Keratinocyte (primary cell): ENCODE measurements around the gene GRIN2D. TPM values are rescaled to one million over a fixed set of nuclear protein-coding genes. Genes with fewer than 3 reads are reported as not detected.

Source experiments
- DNase-seq: peaks from one replicate; pipeline ENCODE4 v3.0.0-alpha.2; 2011; ENCODE audit warnings: low read depth, missing footprints, low spot score
- FAIRE-seq: peaks from 2 replicates; lab custom pipeline; 2011; peaks lifted over from hg19 to GRCh38; lab: Jason Lieb, UNC
- H2AFZ ChIP-seq: 2 replicates; pipeline ENCODE4 v1.6.0; 2012; ENCODE audit warnings: low read length, control low read depth, inconsistent platforms; ENCODE audit not compliant: control insufficient read depth
- H3K27ac ChIP-seq: 2 replicates; pipeline ENCODE4 v1.5.1; 2011; ENCODE audit warnings: low read length; ENCODE audit not compliant: control insufficient read depth, insufficient read depth
- H3K27me3 ChIP-seq: 3 replicates; pipeline ENCODE4 v1.6.0; 2011; ENCODE audit warnings: low read length; ENCODE audit not compliant: control insufficient read depth, insufficient read depth; ENCODE audit errors: extremely low read depth
- H3K36me3 ChIP-seq, 2 experiments: 2 replicates in 1 of 2; 3 replicates in 1 of 2; pipeline ENCODE4 v1.5.1; 2011; ENCODE audit warnings: low read length in 2 of 2, mild to moderate bottlenecking in 1 of 2; ENCODE audit not compliant: control insufficient read depth in 2 of 2, insufficient read depth in 2 of 2; ENCODE audit errors: extremely low read depth in 1 of 2
- H3K4me1 ChIP-seq: 3 replicates; pipeline ENCODE4 v1.5.1; 2011; ENCODE audit warnings: low read length; ENCODE audit not compliant: control insufficient read depth, insufficient read depth; ENCODE audit errors: extremely low read depth
- H3K4me2 ChIP-seq: 3 replicates; pipeline ENCODE4 v1.6.0; 2011; ENCODE audit warnings: low read depth, low read length; ENCODE audit not compliant: control insufficient read depth, insufficient read depth; ENCODE audit errors: extremely low read depth
- H3K4me3 ChIP-seq, 3 experiments: fragments of 200-600 bp in 1 of 3; sonication (generic) in 1 of 3; 2 replicates in 2 of 3; 3 replicates in 1 of 3; pipeline ENCODE4 v1.5.1; 2011 to 2016; ENCODE audit warnings: low read length in 3 of 3, mild to moderate bottlenecking in 3 of 3, control low read depth in 2 of 3, inconsistent platforms in 1 of 3, low read depth in 1 of 3, mixed read lengths in 1 of 3, mixed run types in 1 of 3, moderate library complexity in 1 of 3; ENCODE audit not compliant: control insufficient read depth in 2 of 3, insufficient read depth in 2 of 3; ENCODE audit errors: extremely low read depth in 1 of 3
- H3K79me2 ChIP-seq: 2 replicates; pipeline ENCODE4 v1.6.0; 2012; ENCODE audit warnings: low read length; ENCODE audit not compliant: control insufficient read depth, insufficient read depth
- H3K9ac ChIP-seq: 3 replicates; pipeline ENCODE4 v1.6.0; 2011; ENCODE audit warnings: low read length; ENCODE audit not compliant: control insufficient read depth, insufficient read depth; ENCODE audit errors: extremely low read depth
- H3K9me1 ChIP-seq: 3 replicates; pipeline ENCODE4 v1.6.0; 2011; ENCODE audit warnings: low read length; ENCODE audit not compliant: control insufficient read depth, insufficient read depth; ENCODE audit errors: extremely low read depth
- H3K9me3 ChIP-seq: 2 replicates; pipeline ENCODE4 v1.5.1; 2012; ENCODE audit warnings: low read depth, low read length; ENCODE audit not compliant: control insufficient read depth
- H4K20me1 ChIP-seq: 3 replicates; pipeline ENCODE4 v1.6.0; 2011; ENCODE audit warnings: low read length; ENCODE audit not compliant: control insufficient read depth, insufficient read depth; ENCODE audit errors: extremely low read depth
- CTCF ChIP-seq, 3 experiments: IDR thresholded peaks in 1 of 3; conservative IDR thresholded peaks in 1 of 3; optimal IDR thresholded peaks in 1 of 3; 2 replicates in 2 of 3; 3 replicates in 1 of 3; pipeline versions ENCODE3 to v1.5.1; 2011; ENCODE audit warnings: low read length in 3 of 3, mild to moderate bottlenecking in 3 of 3, moderate library complexity in 2 of 3, control low read depth in 1 of 3, inconsistent platforms in 1 of 3; ENCODE audit not compliant: insufficient read depth in 2 of 3; ENCODE audit errors: extremely low read depth in 1 of 3
- EZH2 ChIP-seq: IDR thresholded peaks from one replicate; pipeline ENCODE4 v1.6.1; 2012; ENCODE audit warnings: inconsistent platforms, mild to moderate bottlenecking, low read length, moderate library complexity
- dilution Hi-C: fragments of 300-500 bp; cut with MboI; formaldehyde crosslinking; loops from one replicate; pipeline ENCODE4 v1.7.0; 2020; ENCODE audit warnings: low sequenced_read_pairs; ENCODE audit not compliant: extremely low pct_ligation_motif_present
- polyA plus RNA-seq, 5 experiments: library from polyadenylated mRNA; depleted of rRNA in 3 of 5; stranded (reverse) in 3 of 5; stranded (forward) in 1 of 5; unstranded in 1 of 5; fragments of >200 nt; gene quantifications; 1 replicate in 1 of 5; 2 replicates in 3 of 5; 3 replicates in 1 of 5; pipeline versions ENCODE4 v1.2.1 to v1.2.3, GENCODE V29; 2011 to 2012; ENCODE audit warnings: missing spikeins in 2 of 5, low read depth in 1 of 5, low replicate concordance in 1 of 5

GRIN2D gene
- polyA plus RNA-seq, 1 donor (not counting 4 experiments of a cell fraction or from before 2014, with no cell fraction given), result 0.04 TPM

GRCh38 chr19:48379058-48379457 lies 14.4 kb upstream of the GRIN2D start:
- dilution Hi-C loops, result no loop called here

GRCh38 chr19:48381178-48381950 lies 12.1 kb upstream of the GRIN2D start:
- H3K27me3 ChIP-seq, result no peaks in the 10 kb centered on the region
- H4K20me1 ChIP-seq, result peaks cover 3% of the 10 kb centered on the region
- FAIRE-seq (no peak), DNase-seq (no peak)
- H2AFZ ChIP-seq, result no peak overlapping the region
- H3K9me3 ChIP-seq, result no peaks in the 10 kb centered on the region
- H3K4me1 ChIP-seq, result no peaks in the 10 kb centered on the region
- no peak overlapping the region for H3K27ac ChIP-seq
- no peaks in the 10 kb centered on the region for H3K79me2 ChIP-seq
- no peaks in the 10 kb centered on the region for H3K9me1 ChIP-seq
- peaks cover 22 to 30% of the 10 kb centered on the region in 2 experiments for H3K36me3 ChIP-seq
- TF ChIP-seq EZH2 (no peak), CTCF (optimal IDR thresholded peaks at IDR 0.05 in 1 of 3, IDR thresholded peaks at IDR 0.05 in 1 of 3, conservative IDR thresholded peaks at IDR 0.05 in 1 of 3; ENCODE audit: extremely low read depth in 1 of 3, insufficient read depth in 2 of 3, low read length in 3 of 3) (no peak)
- dilution Hi-C loops, result no loop called here
- H3K9ac ChIP-seq, result no peak overlapping the region
- no peak overlapping the region for H3K4me2 ChIP-seq
- H3K4me3 ChIP-seq, result no peak overlapping the region

More at GRCh38 chr19:48379058-48379457, 14.4 kb upstream of the GRIN2D start:
- Histone ChIP-seq H3K4me1 (no peaks in the 10 kb centered on the region), H3K9ac (no peak overlapping the region), H4K20me1 (no peaks in the 10 kb centered on the region), H3K79me2 (no peaks in the 10 kb centered on the region), H3K4me3 (no peak overlapping the region), H3K36me3 (peaks cover 5 to 16% of the 10 kb centered on the region in 2 experiments), H3K4me2 (no peak overlapping the region), H3K27ac (no peak overlapping the region), H3K9me1 (no peaks in the 10 kb centered on the region), H3K27me3 (no peaks in the 10 kb centered on the region), H2AFZ (no peak overlapping the region), H3K9me3 (no peaks in the 10 kb centered on the region)
- FAIRE-seq (no peak), DNase-seq (no peak)
- TF ChIP-seq EZH2 (no peak), CTCF (optimal IDR thresholded peaks at IDR 0.05 in 1 of 3, IDR thresholded peaks at IDR 0.05 in 1 of 3, conservative IDR thresholded peaks at IDR 0.05 in 1 of 3; ENCODE audit: extremely low read depth in 1 of 3, insufficient read depth in 2 of 3, low read length in 3 of 3) (no peak)
